Right ventricle myocardium inferior (tissue), 1 donor: ENCODE measurements around the gene OGA. TPM values are rescaled to one million over a fixed set of nuclear protein-coding genes. Genes with fewer than 3 reads are reported as not detected.

Experiments used
- ATAC-seq: fragments of 200-7000 bp; cut with Tn5 transposase; one replicate; pipeline ENCODE4 v1.9.1; 2020; ENCODE audit warnings: mild to moderate bottlenecking, moderate library complexity
- DNase-seq: peaks from one replicate; pipeline ENCODE4 v3.0.0; 2021; ENCODE audit errors: missing footprints
- intact Hi-C: fragments of 100-400 bp; cut with DNase I; formaldehyde crosslinking; loops from one replicate; pipeline ENCODE4 v1.11.0; 2022
- total RNA-seq: library from RNA; stranded (reverse); fragmentation: NEBNext Ultra II Directional; extraction: Animal tissue kit (Norgen Biotek cat#: 25700); gene quantifications from one replicate; pipeline ENCODE4 v1.2.1, GENCODE V29; 2021
- donor health status: DM: no; HTN: yes; CAD: no; lungs with severe emphysema.

OGA gene
- total RNA-seq, 1 donor from 2014 or later = 79.2 TPM

DNA sequence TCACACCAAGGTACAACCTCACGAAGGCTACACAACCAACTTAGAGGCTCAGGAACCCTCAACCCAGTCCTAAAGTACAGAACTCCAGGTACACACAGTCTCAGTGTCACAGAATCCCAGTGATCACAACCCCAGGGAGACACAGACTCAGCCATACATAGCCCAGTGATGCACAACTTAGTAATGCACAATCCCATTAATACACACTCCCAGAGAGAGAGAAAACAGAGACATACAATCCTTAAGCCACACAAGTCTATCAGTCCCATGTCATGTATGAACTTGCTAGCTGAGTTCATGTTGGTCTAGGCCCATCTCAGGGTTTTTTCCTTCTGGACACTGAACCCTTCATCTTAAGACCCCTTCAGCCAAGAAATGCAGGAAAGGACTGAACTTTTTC is 20.8 kb upstream of the OGA start:
- intact Hi-C loops = loop anchor here (5.0 kb wide), 1 partner anchor 228 kb away; the partner anchor contains the start of gene HPS6
- DNase-seq = no peak

GRCh38 chr10:101838416-101838970 is 20.2 kb upstream of the OGA start:
- intact Hi-C loops = loop anchor here (5.0 kb wide), 1 partner anchor 229 kb away; the partner anchor contains the start of gene HPS6
- ATAC-seq = no peak
- no peak for DNase-seq

More for the DNA sequence above, 20.8 kb upstream of the OGA start:
- no peak for ATAC-seq

GRCh38 chr10:101837748-101838147 is 19.5 kb upstream of the OGA start:
- DNase-seq (no peak), ATAC-seq (no peak)
- intact Hi-C loops = loop anchor here (5.0 kb wide), 1 partner anchor 230 kb away; the partner anchor contains the start of gene HPS6

GRCh38 chr10:101835362-101835761 is 17.1 kb upstream of the OGA start:
- intact Hi-C loops = loop anchor here (5.0 kb wide), 1 partner anchor 232 kb away; the partner anchor contains the start of gene HPS6
- no peak for DNase-seq
- ATAC-seq = no peak

GRCh38 chr10:101834341-101834740 is 16.1 kb upstream of the OGA start:
- no peak for ATAC-seq
- DNase-seq = no peak

GRCh38 chr10:101833466-101833865 is 15.2 kb upstream of the OGA start:
- DNase-seq (no peak), ATAC-seq (no peak)
- intact Hi-C loops = no loop called here

More at GRCh38 chr10:101834341-101834740, 16.1 kb upstream of the OGA start:
- intact Hi-C loops = no loop called here

- DNase-seq (no peak), ATAC-seq (no peak)
- intact Hi-C loops = no loop called here
These were observed 14.1 kb upstream of the OGA start for GRCh38 chr10:101832325-101832771.

DNA sequence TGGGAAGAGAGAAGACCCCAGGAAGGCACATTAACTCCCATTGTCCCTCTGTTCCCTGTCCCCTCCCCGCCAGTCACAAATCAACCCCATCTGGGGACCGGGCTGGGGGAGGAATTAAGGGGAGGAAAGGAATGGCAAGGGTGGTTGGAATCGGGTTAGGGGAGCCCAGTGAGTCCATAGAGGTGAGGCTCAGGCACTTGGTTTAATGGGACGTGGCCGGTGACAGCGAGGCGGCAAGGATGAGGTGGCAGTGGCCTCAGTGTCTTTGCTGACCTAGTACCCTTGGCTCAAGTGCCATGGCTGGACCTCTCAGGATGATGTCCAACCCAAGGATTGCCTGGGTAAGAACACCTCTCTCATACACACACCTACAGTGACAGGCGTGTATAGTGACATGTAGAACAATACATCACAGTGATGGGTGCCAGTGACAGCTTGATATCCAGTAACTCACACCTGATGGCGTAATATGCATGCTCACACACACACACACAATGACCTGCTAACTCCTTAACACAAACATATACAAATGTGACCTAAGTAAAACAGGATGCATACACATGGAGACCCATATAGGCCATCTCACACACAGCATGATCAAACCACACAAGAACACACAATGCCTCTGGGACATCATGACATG is 13.0 kb upstream of the OGA start:
- no peak for ATAC-seq
- DNase-seq = no peak
- intact Hi-C loops = no loop called here

DNA sequence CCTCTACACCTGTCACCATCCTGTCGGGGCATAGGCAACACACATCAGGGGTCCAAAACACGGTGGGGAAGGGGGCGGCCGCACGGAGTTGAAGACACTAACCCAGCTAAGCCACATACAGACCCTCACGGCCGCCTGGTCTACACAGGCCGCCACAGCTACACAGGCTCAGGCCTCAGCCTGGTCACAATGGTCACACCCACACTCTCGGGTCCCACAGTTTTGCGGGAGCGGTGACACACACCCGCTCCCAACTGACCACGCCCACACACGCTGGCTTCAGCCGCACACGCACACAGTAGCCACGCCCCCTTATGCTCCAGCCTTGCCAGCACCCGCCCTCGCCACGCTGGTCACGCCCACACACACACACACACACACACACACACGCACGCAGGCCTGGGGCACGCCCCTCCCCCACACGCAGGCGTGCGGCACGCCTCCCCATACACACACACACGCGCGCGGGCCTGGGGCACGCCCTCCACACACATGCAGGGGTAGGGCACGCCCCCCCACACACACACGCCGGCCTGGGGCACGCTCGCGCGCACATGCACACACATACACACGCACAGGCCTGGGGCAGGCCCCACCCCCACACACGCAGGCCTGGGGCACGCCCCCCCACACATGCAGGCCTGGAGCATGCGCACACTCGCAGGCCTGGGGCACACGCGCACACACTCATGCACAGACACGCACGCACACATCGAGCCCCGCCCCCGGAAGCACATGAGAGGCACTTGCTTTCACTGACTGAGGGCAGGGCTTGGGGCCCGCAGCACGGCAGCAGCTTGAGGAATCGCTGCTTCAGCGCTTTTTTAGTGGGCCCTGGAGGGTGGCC is 12.3 kb upstream of the OGA start:
- ATAC-seq = peak; percentile 81
- intact Hi-C loops = no loop called here
- peak; percentile 96 for DNase-seq

DNA sequence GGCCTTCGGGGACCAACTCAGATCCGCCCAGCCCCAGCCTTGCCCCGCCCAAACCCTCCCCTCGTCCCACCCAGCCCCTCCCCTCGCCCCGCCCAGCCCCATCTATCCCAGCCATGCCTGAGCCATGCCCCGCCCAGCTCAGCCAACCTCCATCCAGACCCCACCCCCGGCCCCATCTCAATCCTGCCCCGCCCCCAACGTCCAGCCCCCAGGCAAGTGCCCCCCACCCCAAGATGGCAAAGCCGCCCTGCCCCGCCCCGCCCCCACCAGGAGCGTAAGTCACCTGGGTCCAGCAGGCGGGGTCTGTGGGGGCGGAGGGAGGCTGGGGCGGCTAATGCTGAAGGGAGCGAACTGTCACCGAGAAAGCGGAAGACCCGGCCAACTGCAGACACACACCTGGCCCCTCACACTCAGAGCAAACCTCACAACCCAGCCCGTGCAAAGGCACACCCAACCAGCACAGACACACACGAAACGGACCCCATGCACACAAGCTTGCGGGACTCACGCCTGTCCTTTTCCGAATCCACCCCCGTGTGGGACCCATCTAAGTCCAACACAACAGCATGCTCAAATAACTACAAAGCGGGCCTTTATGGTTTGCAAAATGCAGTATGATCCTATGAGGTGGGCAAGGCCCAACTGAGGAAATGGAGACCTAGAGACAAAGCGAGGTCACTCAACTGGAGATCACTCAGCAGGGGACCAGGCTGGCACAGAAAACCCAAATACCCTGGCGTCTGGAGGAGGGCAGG is 11.5 kb upstream of the OGA start:
- ATAC-seq = no peak
- peak; percentile 84 for DNase-seq
- intact Hi-C loops = no loop called here

DNA sequence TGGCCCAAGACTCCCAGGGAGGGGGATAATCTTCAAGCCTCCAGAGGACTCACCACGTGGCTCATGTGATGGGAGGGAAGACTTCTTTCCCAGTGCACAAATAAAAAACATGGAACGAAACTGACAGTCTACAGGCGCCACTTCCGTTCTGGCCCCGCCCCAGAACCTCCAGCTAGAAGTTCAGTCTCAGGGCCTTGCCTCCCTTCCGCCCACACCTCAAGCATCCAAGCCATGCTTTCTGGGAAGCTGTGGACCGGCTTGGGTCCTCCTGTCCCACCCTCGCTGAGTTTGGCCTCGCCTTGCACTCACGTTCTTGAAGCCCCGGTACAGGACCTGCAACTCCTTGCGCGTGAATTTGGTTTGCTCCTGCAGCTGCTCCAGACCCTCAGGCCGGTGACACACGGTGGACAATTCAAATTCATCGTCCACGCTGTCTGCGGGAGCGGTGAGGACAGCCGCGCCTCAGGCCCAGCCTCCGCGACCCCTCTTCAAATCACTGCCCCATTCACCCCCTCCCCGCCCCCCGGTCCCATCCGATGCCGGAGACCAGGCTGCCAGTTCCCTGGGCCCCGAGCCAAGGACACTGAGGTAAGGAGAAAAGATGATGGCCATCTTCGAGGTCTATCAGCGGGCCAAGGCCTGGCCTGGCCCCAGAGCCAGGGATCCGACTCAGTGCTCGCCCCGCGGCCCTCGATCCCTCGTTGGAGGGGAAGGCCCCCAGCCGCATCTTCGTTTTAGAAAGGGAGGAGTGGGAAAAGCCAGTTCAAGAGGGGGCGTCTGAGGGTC is 10.7 kb upstream of the OGA start:
- ATAC-seq (no peak), DNase-seq (no peak)
- intact Hi-C loops = no loop called here

- ATAC-seq = no peak
- no peak for DNase-seq
- intact Hi-C loops = no loop called here
These were observed 9.8 kb upstream of the OGA start for GRCh38 chr10:101827919-101828600.

- DNase-seq (no peak), ATAC-seq (no peak)
- intact Hi-C loops = no loop called here
These were observed 8.7 kb upstream of the OGA start for GRCh38 chr10:101826852-101827434.

GRCh38 chr10:101824736-101825135 is 6.5 kb upstream of the OGA start:
- DNase-seq (no peak), ATAC-seq (no peak)
- intact Hi-C loops = no loop called here

DNA sequence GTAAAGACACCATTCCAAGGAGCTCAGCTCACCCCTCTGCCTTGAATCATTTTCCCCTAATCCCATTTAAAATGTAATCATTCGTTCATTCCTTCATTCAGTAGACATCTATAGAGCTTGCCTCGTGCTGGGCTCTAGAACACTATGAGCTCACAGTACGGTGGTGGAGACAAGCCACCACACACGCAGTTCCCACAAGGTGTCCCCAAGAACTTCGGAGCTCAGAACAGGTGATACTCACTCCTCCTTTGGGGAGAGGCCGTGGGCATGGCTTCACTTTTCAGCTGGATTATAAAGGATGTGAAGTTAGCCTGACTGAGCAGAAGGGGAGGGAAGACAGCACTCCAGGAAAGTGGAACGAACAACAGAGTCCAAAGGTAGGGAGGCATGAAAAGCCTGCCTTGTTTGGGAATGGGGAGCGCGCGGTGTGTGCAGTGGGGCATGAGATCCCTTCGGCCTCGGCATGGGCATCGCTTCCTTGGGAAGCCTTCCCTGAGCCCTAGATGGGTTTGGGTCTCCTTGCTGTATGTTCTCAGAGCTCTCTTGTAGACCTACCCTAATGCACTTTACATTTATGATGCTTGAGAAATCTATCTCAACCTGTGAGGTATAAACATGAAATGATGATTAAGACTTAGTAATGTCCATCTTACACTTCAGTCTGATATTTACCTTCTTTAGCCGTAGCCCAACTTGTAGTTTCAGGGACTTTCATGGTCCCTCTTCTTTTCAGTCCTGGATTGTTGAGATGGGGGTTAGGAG is 809 bp upstream of the OGA start:
- intact Hi-C loops = loop anchor here (5.0 kb wide), 1 partner anchor 37 kb away; the partner anchor contains the start of gene NPM3
- DNase-seq (no peak), ATAC-seq (peak; percentile 13)

- intact Hi-C loops = loop anchor here (5.0 kb wide), 1 partner anchor 35 kb away; the partner anchor contains the start of gene NPM3
- peak; percentile 58 for ATAC-seq
- DNase-seq = peak; percentile 94
These were observed 716 bp downstream of the OGA start for GRCh38 chr10:101817337-101818118.
